HG03442 (cell line): ENCODE data around the gene ZNF827.
A peak's percentile ranks its signal among the peaks of the same experiment; 100 is the strongest.

Source experiments
- ATAC-seq: cut with Tn5 transposase; IDR thresholded peaks from one replicate; pipeline ENCODE4 v1.9.1; 2021; ENCODE audit warnings: mild to moderate bottlenecking, moderate library complexity; ENCODE audit not compliant: unreplicated experiment

ZNF827 gene

GRCh38 chr4:145938618-145939440, at the start of gene ZNF827:
Gene ZNF827, minus strand, starts transcription at chr4:145938823. Its CDS starts 416 bp downstream, at chr4:145938407.
- ATAC-seq: peak; percentile 33

- no peak for ATAC-seq
These were observed 45.9 kb upstream of the ZNF827 start for GRCh38 chr4:145984563-145984962.

GRCh38 chr4:145982791-145983190, 44.2 kb upstream of the ZNF827 start:
- ATAC-seq: no peak

GRCh38 chr4:145979160-145979559, 40.5 kb upstream of the ZNF827 start:
- ATAC-seq: no peak

GRCh38 chr4:145976680-145977079, 38.1 kb upstream of the ZNF827 start:
- ATAC-seq: no peak

GRCh38 chr4:145960012-145960411, 21.4 kb upstream of the ZNF827 start:
- no peak for ATAC-seq

- ATAC-seq: no peak
These were observed 18.7 kb upstream of the ZNF827 start for GRCh38 chr4:145957302-145957701.

GRCh38 chr4:145956288-145956890, 17.8 kb upstream of the ZNF827 start:
- ATAC-seq: peak; percentile 61

GRCh38 chr4:145954924-145955339, 16.3 kb upstream of the ZNF827 start:
- ATAC-seq: no peak

- no peak for ATAC-seq
These were observed 13.3 kb upstream of the ZNF827 start for GRCh38 chr4:145951931-145952330.

GRCh38 chr4:145945431-145946155, 7.0 kb upstream of the ZNF827 start:
- no peak for ATAC-seq

GRCh38 chr4:145944886-145945285, 6.3 kb upstream of the ZNF827 start:
- no peak for ATAC-seq

- ATAC-seq: no peak
These were observed 1.2 kb upstream of the ZNF827 start for GRCh38 chr4:145939856-145940255.

GRCh38 chr4:145939441-145939750, 773 bp upstream of the ZNF827 start:
- ATAC-seq: no peak

- peak; percentile 7 for ATAC-seq
These were observed 532 bp downstream of the ZNF827 start for GRCh38 chr4:145937971-145938611.

- no peak for ATAC-seq
These were observed 1.4 kb downstream of the ZNF827 start for GRCh38 chr4:145936997-145937901.

GRCh38 chr4:145936142-145936996, 2.3 kb downstream of the ZNF827 start:
- ATAC-seq: peak; percentile 48

- peak; percentile 30 for ATAC-seq
These were observed 3.1 kb downstream of the ZNF827 start for GRCh38 chr4:145935253-145936141.
